Measurements from ENCODE around the gene MOCS1. TPM values are rescaled to one million over a fixed set of nuclear protein-coding genes. Genes with fewer than 3 reads are reported as not detected.

The MOCS1 gene
- total RNA-seq, 2 donors from 2014 or later = 2.0 to 2.1 TPM

- H3K27ac Mint-ChIP-seq = no peak overlapping the region
- no peak overlapping the region for H3K4me3 Mint-ChIP-seq
- no peaks in the 10 kb centered on the region for H3K36me3 Mint-ChIP-seq
- ATAC-seq (no peak), DNase-seq (ENCODE audit: low spot score) (no peak)
- H3K27me3 Mint-ChIP-seq = peaks cover 5 to 15% of the 10 kb centered on the region in 2 donors
- H3K4me1 Mint-ChIP-seq (ENCODE audit: low read depth in 2 of 2) = no peaks in the 10 kb centered on the region
- no peaks in the 10 kb centered on the region for H3K9me3 Mint-ChIP-seq
Observed at GRCh38 chr6:39901116-39901655, 33.1 kb downstream of the MOCS1 start.

GRCh38 chr6:39899554-39900295 lies 34.5 kb downstream of the MOCS1 start:
- H3K27me3 Mint-ChIP-seq = peaks cover 5 to 15% of the 10 kb centered on the region in 2 donors
- H3K27ac Mint-ChIP-seq = no peak overlapping the region
- ATAC-seq (no peak), DNase-seq (ENCODE audit: low spot score) (no peak)
- H3K9me3 Mint-ChIP-seq = no peaks in the 10 kb centered on the region
- no peaks in the 10 kb centered on the region for H3K4me1 Mint-ChIP-seq (ENCODE audit: low read depth in 2 of 2)
- H3K4me3 Mint-ChIP-seq = no peak overlapping the region
- H3K36me3 Mint-ChIP-seq = no peaks in the 10 kb centered on the region

- Mint-ChIP-seq H3K4me1 (ENCODE audit: low read depth in 2 of 2) (no peaks in the 10 kb centered on the region), H3K36me3 (no peaks in the 10 kb centered on the region), H3K9me3 (no peaks in the 10 kb centered on the region), H3K27me3 (peaks cover 5 to 15% of the 10 kb centered on the region in 2 donors), H3K27ac (no peak overlapping the region), H3K4me3 (no peak overlapping the region)
- no peak for DNase-seq (ENCODE audit: low spot score)
- no peak for ATAC-seq
Observed at GRCh38 chr6:39898625-39899024, 35.6 kb downstream of the MOCS1 start.

- Mint-ChIP-seq H3K4me1 (ENCODE audit: low read depth in 2 of 2) (no peaks in the 10 kb centered on the region), H3K36me3 (no peaks in the 10 kb centered on the region), H3K27me3 (peaks cover 5 to 15% of the 10 kb centered on the region in 2 donors), H3K27ac (no peak overlapping the region), H3K9me3 (no peaks in the 10 kb centered on the region), H3K4me3 (no peak overlapping the region)
- no peak for DNase-seq (ENCODE audit: low spot score)
- no peak for ATAC-seq
Observed at GRCh38 chr6:39897698-39898097, 36.6 kb downstream of the MOCS1 start.

- no peak overlapping the region for H3K27ac Mint-ChIP-seq
- no peak overlapping the region for H3K4me3 Mint-ChIP-seq
- no peaks in the 10 kb centered on the region for H3K9me3 Mint-ChIP-seq
- peaks cover 5 to 15% of the 10 kb centered on the region in 2 donors for H3K27me3 Mint-ChIP-seq
- no peak for ATAC-seq
- DNase-seq (ENCODE audit: low spot score) = no peak
- no peaks in the 10 kb centered on the region for H3K36me3 Mint-ChIP-seq
- no peaks in the 10 kb centered on the region for H3K4me1 Mint-ChIP-seq (ENCODE audit: low read depth in 2 of 2)
Observed at GRCh38 chr6:39896701-39897100, 37.6 kb downstream of the MOCS1 start.

- peaks cover 13 to 26% of the 10 kb centered on the region in 2 donors for H3K27me3 Mint-ChIP-seq
- no peaks in the 10 kb centered on the region for H3K9me3 Mint-ChIP-seq
- H3K36me3 Mint-ChIP-seq = no peaks in the 10 kb centered on the region
- ATAC-seq = no peak
- no peak overlapping the region for H3K4me3 Mint-ChIP-seq
- no peak for DNase-seq (ENCODE audit: low spot score)
- no peak overlapping the region for H3K27ac Mint-ChIP-seq
- H3K4me1 Mint-ChIP-seq (ENCODE audit: low read depth in 2 of 2) = no peaks in the 10 kb centered on the region
Observed at GRCh38 chr6:39893286-39893685, 41.0 kb downstream of the MOCS1 start.

GRCh38 chr6:39892490-39893129 lies 41.7 kb downstream of the MOCS1 start:
- ATAC-seq (peak; percentile 53 to 64), DNase-seq (ENCODE audit: low spot score) (no peak)
- peaks cover 9 to 22% of the 10 kb centered on the region in 2 donors for H3K27me3 Mint-ChIP-seq

GRCh38 chr6:39891976-39892375 lies 42.3 kb downstream of the MOCS1 start:
- H3K4me3 Mint-ChIP-seq = no peak overlapping the region
- no peaks in the 10 kb centered on the region for H3K4me1 Mint-ChIP-seq (ENCODE audit: low read depth in 2 of 2)
- no peak overlapping the region for H3K27ac Mint-ChIP-seq
- DNase-seq (ENCODE audit: low spot score) = no peak
- H3K27me3 Mint-ChIP-seq = peaks cover 9 to 16% of the 10 kb centered on the region in 2 donors
- ATAC-seq = no peak
- H3K36me3 Mint-ChIP-seq = no peaks in the 10 kb centered on the region
- H3K9me3 Mint-ChIP-seq = no peaks in the 10 kb centered on the region

More at GRCh38 chr6:39892490-39893129, 41.7 kb downstream of the MOCS1 start:
- no peak overlapping the region for H3K27ac Mint-ChIP-seq
- H3K9me3 Mint-ChIP-seq = no peaks in the 10 kb centered on the region
- H3K4me1 Mint-ChIP-seq (ENCODE audit: low read depth in 2 of 2) = no peaks in the 10 kb centered on the region
- H3K4me3 Mint-ChIP-seq = no peak overlapping the region
- no peaks in the 10 kb centered on the region for H3K36me3 Mint-ChIP-seq

- Mint-ChIP-seq H3K27me3 (peaks cover 9 to 14% of the 10 kb centered on the region in 2 donors), H3K27ac (no peak overlapping the region), H3K4me3 (no peak overlapping the region), H3K36me3 (no peaks in the 10 kb centered on the region), H3K4me1 (ENCODE audit: low read depth in 2 of 2) (no peaks in the 10 kb centered on the region), H3K9me3 (no peaks in the 10 kb centered on the region)
- ATAC-seq (no peak), DNase-seq (ENCODE audit: low spot score) (no peak)
Observed at GRCh38 chr6:39891353-39891752, 42.9 kb downstream of the MOCS1 start.

- Mint-ChIP-seq H3K4me3 (no peak overlapping the region), H3K36me3 (no peaks in the 10 kb centered on the region), H3K27ac (no peak overlapping the region), H3K9me3 (no peaks in the 10 kb centered on the region), H3K27me3 (peaks cover 9 to 14% of the 10 kb centered on the region in 2 donors), H3K4me1 (ENCODE audit: low read depth in 2 of 2) (no peaks in the 10 kb centered on the region)
- ATAC-seq (no peak), DNase-seq (ENCODE audit: low spot score) (no peak)
Observed at GRCh38 chr6:39889229-39889628, 45.0 kb downstream of the MOCS1 start.

GRCh38 chr6:39887692-39888450 lies 46.4 kb downstream of the MOCS1 start:
- Mint-ChIP-seq H3K9me3 (no peaks in the 10 kb centered on the region), H3K27me3 (peaks cover 9 to 14% of the 10 kb centered on the region in 2 donors), H3K4me3 (no peak overlapping the region), H3K36me3 (no peaks in the 10 kb centered on the region), H3K4me1 (ENCODE audit: low read depth in 2 of 2) (no peaks in the 10 kb centered on the region), H3K27ac (no peak overlapping the region)
- no peak for ATAC-seq
- DNase-seq (ENCODE audit: low spot score) = no peak

- Mint-ChIP-seq H3K4me1 (ENCODE audit: low read depth in 2 of 2) (no peaks in the 10 kb centered on the region), H3K4me3 (no peak overlapping the region), H3K27ac (no peak overlapping the region), H3K36me3 (no peaks in the 10 kb centered on the region), H3K9me3 (no peaks in the 10 kb centered on the region), H3K27me3 (peaks cover 9 to 14% of the 10 kb centered on the region in 2 donors)
- ATAC-seq = no peak
- no peak for DNase-seq (ENCODE audit: low spot score)
Observed at GRCh38 chr6:39886871-39887270, 47.4 kb downstream of the MOCS1 start.

- no peak overlapping the region for H3K27ac Mint-ChIP-seq
- ATAC-seq = no peak
Observed at GRCh38 chr6:39885691-39886090, 48.6 kb downstream of the MOCS1 start.

GRCh38 chr6:39884696-39885095 lies 49.6 kb downstream of the MOCS1 start:
- H3K27me3 Mint-ChIP-seq = peaks cover 7 to 14% of the 10 kb centered on the region in 2 donors
- ATAC-seq = no peak
- H3K9me3 Mint-ChIP-seq = no peaks in the 10 kb centered on the region

More at GRCh38 chr6:39885691-39886090, 48.6 kb downstream of the MOCS1 start:
- H3K9me3 Mint-ChIP-seq = no peaks in the 10 kb centered on the region
- H3K4me1 Mint-ChIP-seq (ENCODE audit: low read depth in 2 of 2) = no peaks in the 10 kb centered on the region
- peaks cover 9 to 14% of the 10 kb centered on the region in 2 donors for H3K27me3 Mint-ChIP-seq
- H3K36me3 Mint-ChIP-seq = no peaks in the 10 kb centered on the region
- no peak overlapping the region for H3K4me3 Mint-ChIP-seq
- DNase-seq (ENCODE audit: low spot score) = no peak

More at GRCh38 chr6:39884696-39885095, 49.6 kb downstream of the MOCS1 start:
- H3K36me3 Mint-ChIP-seq = no peaks in the 10 kb centered on the region
- H3K27ac Mint-ChIP-seq = no peak overlapping the region
- H3K4me1 Mint-ChIP-seq (ENCODE audit: low read depth in 2 of 2) = no peaks in the 10 kb centered on the region
- DNase-seq (ENCODE audit: low spot score) = no peak
- no peak overlapping the region for H3K4me3 Mint-ChIP-seq
